Body of pancreas (tissue), 4 donors: ENCODE data around the gene URB1.

ENCODE experiments used
- POLR2A ChIP-seq, 3 donors: fragments of 450-650 bp; IDR thresholded peaks; one replicate each; pipeline ENCODE4 v1.6.1; 2016; ENCODE audit warnings: antibody characterized with exemption in 3 of 3, mild to moderate bottlenecking in 2 of 3
- TF ChIP-seq, protein P1 (sequence below), 7 experiments: fragments of 450-650 bp in 4 of 7; fragments of 200-600 bp in 3 of 7; sonication (generic) in 3 of 7; IDR thresholded peaks; one replicate each; pipeline ENCODE4 v1.5.1; 2016 to 2019; ENCODE audit warnings: antibody characterized with exemption in 7 of 7

DNA sequence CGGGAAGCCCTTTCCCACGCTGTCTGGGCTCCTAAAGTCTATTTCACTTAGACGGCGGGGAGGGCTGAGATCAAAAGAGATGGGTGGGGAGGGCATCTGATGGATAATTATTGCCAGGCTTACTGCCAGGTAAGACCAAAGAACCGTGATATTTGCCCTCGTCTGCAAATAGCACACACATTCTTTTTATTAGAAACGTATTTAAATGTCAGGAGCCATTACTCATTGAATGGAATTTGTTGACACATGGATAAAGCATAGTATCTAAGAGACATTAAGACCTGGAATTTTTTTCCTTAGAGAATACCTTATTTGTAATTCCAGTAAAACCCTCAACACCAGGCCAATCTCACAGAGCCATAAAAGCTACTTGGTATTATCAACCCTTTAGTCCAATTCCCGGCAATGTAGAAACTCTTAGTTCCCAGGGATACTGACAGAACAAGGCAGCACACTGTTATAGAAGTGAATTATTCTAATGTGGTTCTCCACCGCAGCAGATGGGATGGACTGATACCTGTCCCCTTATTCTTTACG is 10.6 kb downstream of the URB1 start:
- TF ChIP-seq, protein P1, sequence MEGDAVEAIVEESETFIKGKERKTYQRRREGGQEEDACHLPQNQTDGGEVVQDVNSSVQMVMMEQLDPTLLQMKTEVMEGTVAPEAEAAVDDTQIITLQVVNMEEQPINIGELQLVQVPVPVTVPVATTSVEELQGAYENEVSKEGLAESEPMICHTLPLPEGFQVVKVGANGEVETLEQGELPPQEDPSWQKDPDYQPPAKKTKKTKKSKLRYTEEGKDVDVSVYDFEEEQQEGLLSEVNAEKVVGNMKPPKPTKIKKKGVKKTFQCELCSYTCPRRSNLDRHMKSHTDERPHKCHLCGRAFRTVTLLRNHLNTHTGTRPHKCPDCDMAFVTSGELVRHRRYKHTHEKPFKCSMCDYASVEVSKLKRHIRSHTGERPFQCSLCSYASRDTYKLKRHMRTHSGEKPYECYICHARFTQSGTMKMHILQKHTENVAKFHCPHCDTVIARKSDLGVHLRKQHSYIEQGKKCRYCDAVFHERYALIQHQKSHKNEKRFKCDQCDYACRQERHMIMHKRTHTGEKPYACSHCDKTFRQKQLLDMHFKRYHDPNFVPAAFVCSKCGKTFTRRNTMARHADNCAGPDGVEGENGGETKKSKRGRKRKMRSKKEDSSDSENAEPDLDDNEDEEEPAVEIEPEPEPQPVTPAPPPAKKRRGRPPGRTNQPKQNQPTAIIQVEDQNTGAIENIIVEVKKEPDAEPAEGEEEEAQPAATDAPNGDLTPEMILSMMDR (IDR thresholded peaks at IDR 0.05), result no peak
- no peak for TF ChIP-seq POLR2A (IDR thresholded peaks at IDR 0.05)
